Peyer's patch (tissue), 4 donors: ENCODE data around the gene LMO4. TPM values are rescaled to one million over a fixed set of nuclear protein-coding genes. Genes with fewer than 3 reads are reported as not detected.

Experiments used
- DNase-seq, 3 donors: peaks; one replicate each; pipeline ENCODE4 v3.0.0-alpha.2; 2017 to 2019
- H3K27ac ChIP-seq, 4 donors: fragments of 200-600 bp; sonication (generic); one replicate each; pipeline ENCODE4 v1.5.1; 2016 to 2019
- H3K27me3 ChIP-seq, 2 donors: fragments of 200-600 bp; sonication (generic); one replicate each; pipeline ENCODE4 v1.5.1; 2019
- H3K36me3 ChIP-seq, 3 donors: fragments of 200-600 bp; sonication (generic); one replicate each; pipeline ENCODE4 v1.5.1; 2016 to 2019
- H3K4me1 ChIP-seq, 4 donors: fragments of 200-600 bp; sonication (generic); one replicate each; pipeline ENCODE4 v1.5.1; 2016 to 2019
- H3K4me3 ChIP-seq, 4 donors: fragments of 200-600 bp; sonication (generic); 1 replicate in 3 of 4; 2 replicates in 1 of 4; pipeline ENCODE4 v1.5.1; 2016 to 2019; ENCODE audit warnings: mild to moderate bottlenecking in 1 of 4
- H3K9me3 ChIP-seq, 4 donors: fragments of 200-600 bp; sonication (generic); one replicate each; pipeline ENCODE4 v1.5.1; 2016 to 2019; ENCODE audit warnings: mild to moderate bottlenecking in 1 of 4
- POLR2A ChIP-seq, 2 donors: fragments of 450-650 bp; IDR thresholded peaks; one replicate each; pipeline ENCODE4 v1.5.1; 2017; ENCODE audit warnings: antibody characterized with exemption in 2 of 2, mild to moderate bottlenecking in 2 of 2, moderate library complexity in 2 of 2
- total RNA-seq, 4 donors: library from RNA; depleted of rRNA; stranded (reverse); fragments of >200 nt; gene quantifications; one replicate each; pipeline ENCODE4 v1.1.0, GENCODE V29; 2016
- TF ChIP-seq, protein P1 (sequence below), 6 experiments: fragments of 450-650 bp in 4 of 6; fragments of 200-600 bp in 2 of 6; sonication (generic) in 1 of 6; IDR thresholded peaks; one replicate each; pipeline ENCODE4 v1.5.1; 2017 to 2019; ENCODE audit warnings: antibody characterized with exemption in 6 of 6, mild to moderate bottlenecking in 3 of 6, moderate library complexity in 1 of 6

Gene LMO4
- total RNA-seq, 4 donors from 2014 or later = 39.1 to 59.9 (median 52.6) TPM

DNA sequence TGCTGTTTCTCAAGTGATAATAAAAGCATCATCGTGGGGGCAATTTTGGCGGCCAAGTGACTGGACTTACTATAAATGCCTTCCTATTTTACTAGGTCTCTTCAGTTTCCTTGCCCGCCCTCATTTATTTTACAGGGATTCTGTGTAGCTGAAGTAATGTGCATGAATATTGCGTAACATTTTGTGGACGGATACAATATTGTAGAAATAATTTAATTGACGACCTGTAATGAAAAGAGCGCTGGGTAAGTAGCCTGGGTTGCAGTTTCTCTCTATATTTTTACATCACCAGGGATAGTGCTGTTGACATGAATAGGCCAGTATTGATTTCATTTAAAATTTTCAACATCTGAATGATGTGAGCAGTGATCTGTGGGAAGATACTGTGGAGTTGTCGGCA, 28.1 kb upstream of the LMO4 start:
- Histone ChIP-seq H3K9me3 (no peaks in the 10 kb centered on the region), H3K27ac (no peak overlapping the region), H3K4me3 (no peak overlapping the region), H3K27me3 (no peaks in the 10 kb centered on the region), H3K4me1 (no peaks in the 10 kb centered on the region), H3K36me3 (no peaks in the 10 kb centered on the region)
- TF ChIP-seq POLR2A (IDR thresholded peaks at IDR 0.05) = no peak
- TF ChIP-seq, protein P1, sequence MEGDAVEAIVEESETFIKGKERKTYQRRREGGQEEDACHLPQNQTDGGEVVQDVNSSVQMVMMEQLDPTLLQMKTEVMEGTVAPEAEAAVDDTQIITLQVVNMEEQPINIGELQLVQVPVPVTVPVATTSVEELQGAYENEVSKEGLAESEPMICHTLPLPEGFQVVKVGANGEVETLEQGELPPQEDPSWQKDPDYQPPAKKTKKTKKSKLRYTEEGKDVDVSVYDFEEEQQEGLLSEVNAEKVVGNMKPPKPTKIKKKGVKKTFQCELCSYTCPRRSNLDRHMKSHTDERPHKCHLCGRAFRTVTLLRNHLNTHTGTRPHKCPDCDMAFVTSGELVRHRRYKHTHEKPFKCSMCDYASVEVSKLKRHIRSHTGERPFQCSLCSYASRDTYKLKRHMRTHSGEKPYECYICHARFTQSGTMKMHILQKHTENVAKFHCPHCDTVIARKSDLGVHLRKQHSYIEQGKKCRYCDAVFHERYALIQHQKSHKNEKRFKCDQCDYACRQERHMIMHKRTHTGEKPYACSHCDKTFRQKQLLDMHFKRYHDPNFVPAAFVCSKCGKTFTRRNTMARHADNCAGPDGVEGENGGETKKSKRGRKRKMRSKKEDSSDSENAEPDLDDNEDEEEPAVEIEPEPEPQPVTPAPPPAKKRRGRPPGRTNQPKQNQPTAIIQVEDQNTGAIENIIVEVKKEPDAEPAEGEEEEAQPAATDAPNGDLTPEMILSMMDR (IDR thresholded peaks at IDR 0.05) = no peak
- DNase-seq = no peak

DNA sequence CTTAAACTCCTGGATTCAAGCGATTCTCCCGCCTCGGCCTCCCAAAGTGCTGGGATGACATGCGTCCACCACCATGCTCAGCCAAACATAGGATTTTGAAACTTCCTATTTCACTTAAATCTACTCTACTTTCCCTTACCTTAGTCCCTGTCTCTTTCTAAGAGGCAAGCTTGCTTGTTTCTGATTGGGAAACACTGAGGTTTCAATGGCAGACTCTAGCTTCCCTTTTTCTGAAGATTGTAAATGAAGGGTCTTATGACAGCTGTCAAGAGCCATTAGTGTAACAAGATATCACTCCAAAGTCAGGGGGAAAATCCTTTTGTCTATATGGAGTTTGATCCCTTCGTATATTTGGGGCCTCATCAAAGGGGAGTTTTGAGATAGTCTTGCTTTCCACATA, 23.5 kb upstream of the LMO4 start:
- H3K4me1 ChIP-seq = no peaks in the 10 kb centered on the region
- H3K4me3 ChIP-seq = no peak overlapping the region
- H3K27me3 ChIP-seq = no peaks in the 10 kb centered on the region
- H3K27ac ChIP-seq = no peak overlapping the region
- H3K36me3 ChIP-seq = no peaks in the 10 kb centered on the region
- no peaks in the 10 kb centered on the region for H3K9me3 ChIP-seq
- no peak for DNase-seq
- TF ChIP-seq, protein P1 (IDR thresholded peaks at IDR 0.05) = no peak

DNA sequence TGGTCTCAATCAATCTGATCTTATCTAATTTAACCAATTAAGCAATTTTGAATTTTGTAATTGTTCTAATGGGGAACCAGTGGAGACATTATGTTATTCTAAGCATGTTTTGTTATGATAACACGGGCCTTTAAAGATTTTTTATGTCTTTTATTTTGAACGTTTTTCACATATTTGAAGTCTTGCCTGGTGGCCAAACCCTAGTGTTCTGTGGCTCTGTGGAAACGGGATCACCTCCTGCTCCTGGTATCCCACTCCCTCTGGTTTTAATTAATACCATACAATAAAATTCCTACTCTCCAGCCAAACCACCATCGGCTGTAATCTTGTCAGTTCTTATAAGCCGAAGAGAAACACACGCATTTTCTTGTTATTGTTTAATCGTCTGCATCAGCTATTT, 22.9 kb upstream of the LMO4 start:
- Histone ChIP-seq H3K9me3 (no peaks in the 10 kb centered on the region), H3K4me1 (no peaks in the 10 kb centered on the region), H3K36me3 (no peaks in the 10 kb centered on the region), H3K27me3 (no peaks in the 10 kb centered on the region), H3K4me3 (no peak overlapping the region), H3K27ac (no peak overlapping the region)
- TF ChIP-seq, protein P1 (IDR thresholded peaks at IDR 0.05) = no peak
- DNase-seq = no peak

- Histone ChIP-seq H3K4me3 (no peak overlapping the region), H3K27me3 (no peaks in the 10 kb centered on the region), H3K27ac (no peak overlapping the region), H3K9me3 (no peaks in the 10 kb centered on the region), H3K36me3 (no peaks in the 10 kb centered on the region), H3K4me1 (no peaks in the 10 kb centered on the region)
- TF ChIP-seq, protein P1 (IDR thresholded peaks at IDR 0.05) = no peak
- TF ChIP-seq POLR2A (IDR thresholded peaks at IDR 0.05) = no peak
- no peak for DNase-seq
Observed at GRCh38 chr1:87307306-87307705, 21.4 kb upstream of the LMO4 start.

GRCh38 chr1:87307931-87308330, 20.7 kb upstream of the LMO4 start:
- no peak overlapping the region for H3K4me3 ChIP-seq
- no peak for TF ChIP-seq POLR2A (IDR thresholded peaks at IDR 0.05)
- TF ChIP-seq, protein P1 (IDR thresholded peaks at IDR 0.05) = no peak
- H3K36me3 ChIP-seq = no peaks in the 10 kb centered on the region
- DNase-seq = no peak
- no peaks in the 10 kb centered on the region for H3K9me3 ChIP-seq
- no peaks in the 10 kb centered on the region for H3K4me1 ChIP-seq
- no peaks in the 10 kb centered on the region for H3K27me3 ChIP-seq
- no peak overlapping the region for H3K27ac ChIP-seq

DNA sequence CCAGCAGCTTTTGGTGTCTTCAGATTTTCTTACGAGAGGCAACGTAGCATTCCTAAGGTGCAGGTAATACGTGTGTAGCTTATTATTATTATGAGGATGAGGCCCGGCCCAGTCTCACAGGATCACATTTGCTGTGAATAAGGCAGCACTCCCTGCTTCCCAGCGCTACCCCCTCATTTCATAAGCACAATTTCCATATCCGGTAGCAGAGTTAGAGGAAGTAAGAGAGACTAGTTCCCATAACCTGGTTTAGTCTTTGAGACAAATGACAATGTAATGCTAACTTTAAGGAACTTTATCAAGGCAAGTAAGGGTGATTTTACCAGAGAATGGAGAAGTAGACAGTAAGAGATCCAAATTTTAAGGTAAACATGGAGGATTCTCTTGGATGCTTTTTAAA, 14.6 kb upstream of the LMO4 start:
- no peaks in the 10 kb centered on the region for H3K27me3 ChIP-seq
- H3K4me3 ChIP-seq = no peak overlapping the region
- H3K4me1 ChIP-seq = no peaks in the 10 kb centered on the region
- no peaks in the 10 kb centered on the region for H3K36me3 ChIP-seq
- no peak overlapping the region for H3K27ac ChIP-seq
- TF ChIP-seq, protein P1 (IDR thresholded peaks at IDR 0.05) = no peak
- no peak for TF ChIP-seq POLR2A (IDR thresholded peaks at IDR 0.05)
- H3K9me3 ChIP-seq = no peaks in the 10 kb centered on the region
- no peak for DNase-seq
